ENCODE measurements around the gene KIF11. TPM values are rescaled to one million over a fixed set of nuclear protein-coding genes. Genes with fewer than 3 reads are reported as not detected.

KIF11 gene
- total and polyA plus RNA-seq, 2 of the 13 experiments (the other 11 are each of a cell fraction or from before 2014, with no cell fraction given) = 8.7 to 38.4 TPM

- TF ChIP-seq, protein P1, sequence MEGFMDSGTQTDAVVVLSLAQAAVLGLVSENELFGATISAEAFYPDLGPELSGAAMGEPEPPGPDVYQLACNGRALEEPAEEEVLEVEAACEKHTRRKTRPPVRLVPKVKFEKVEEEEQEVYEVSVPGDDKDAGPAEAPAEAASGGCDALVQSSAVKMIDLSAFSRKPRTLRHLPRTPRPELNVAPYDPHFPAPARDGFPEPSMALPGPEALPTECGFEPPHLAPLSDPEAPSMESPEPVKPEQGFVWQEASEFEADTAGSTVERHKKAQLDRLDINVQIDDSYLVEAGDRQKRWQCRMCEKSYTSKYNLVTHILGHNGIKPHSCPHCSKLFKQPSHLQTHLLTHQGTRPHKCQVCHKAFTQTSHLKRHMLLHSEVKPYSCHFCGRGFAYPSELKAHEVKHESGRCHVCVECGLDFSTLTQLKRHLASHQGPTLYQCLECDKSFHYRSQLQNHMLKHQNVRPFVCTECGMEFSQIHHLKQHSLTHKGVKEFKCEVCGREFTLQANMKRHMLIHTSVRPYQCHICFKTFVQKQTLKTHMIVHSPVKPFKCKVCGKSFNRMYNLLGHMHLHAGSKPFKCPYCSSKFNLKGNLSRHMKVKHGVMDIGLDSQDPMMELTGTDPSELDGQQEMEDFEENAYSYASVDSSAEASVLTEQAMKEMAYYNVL (CRISPR knock-in tag; IDR thresholded peaks at IDR 0.05; ENCODE audit: borderline replicate concordance) = no peak
- TF ChIP-seq LCORL (IDR thresholded peaks at IDR 0.05) (no peak), LCORL (CRISPR knock-in tag; IDR thresholded peaks at IDR 0.05) (peak; percentile 77), NFE2L1 (CRISPR knock-in tag; IDR thresholded peaks at IDR 0.05; ENCODE audit: borderline replicate concordance) (no peak), CENPT (CRISPR knock-in tag; IDR thresholded peaks at IDR 0.05; ENCODE audit: low read depth) (no peak), MIER2 (CRISPR knock-in tag; IDR thresholded peaks at IDR 0.05) (no peak), FOXM1 (CRISPR knock-in tag; IDR thresholded peaks at IDR 0.05) (no peak), ZNF564 (CRISPR knock-in tag; IDR thresholded peaks at IDR 0.05) (0 out of 2 replicates have a peak, but pooled peaks have one; percentile 25), RORA (CRISPR knock-in tag; IDR thresholded peaks at IDR 0.05) (no peak), ARNTL (CRISPR knock-in tag; IDR thresholded peaks at IDR 0.05) (no peak), ZSCAN20 (CRISPR knock-in tag; IDR thresholded peaks at IDR 0.05; ENCODE audit: borderline replicate concordance) (no peak), CREB1 (IDR thresholded peaks at IDR 0.05) (no peak), CREB1 (CRISPR knock-in tag; IDR thresholded peaks at IDR 0.05) (no peak), SMAD9 (CRISPR knock-in tag; IDR thresholded peaks at IDR 0.05) (no peak), ZNF205 (CRISPR knock-in tag; IDR thresholded peaks at IDR 0.05) (peak; percentile 22), LBX2 (CRISPR knock-in tag; IDR thresholded peaks at IDR 0.05; ENCODE audit: borderline replicate concordance) (0 out of 2 replicates have a peak, but pooled peaks have one; percentile 57), GTF3A (CRISPR knock-in tag; conservative IDR thresholded peaks at IDR 0.05) (no peak), SKI (IDR thresholded peaks at IDR 0.05; ENCODE audit: partially characterized antibody) (no peak), PHF20 (CRISPR knock-in tag; IDR thresholded peaks at IDR 0.05) (no peak), KLF6 (CRISPR knock-in tag; IDR thresholded peaks at IDR 0.05) (peak; percentile 62; the same call in 1 of the 2 replicates)
- TF ChIP-seq, protein P2, sequence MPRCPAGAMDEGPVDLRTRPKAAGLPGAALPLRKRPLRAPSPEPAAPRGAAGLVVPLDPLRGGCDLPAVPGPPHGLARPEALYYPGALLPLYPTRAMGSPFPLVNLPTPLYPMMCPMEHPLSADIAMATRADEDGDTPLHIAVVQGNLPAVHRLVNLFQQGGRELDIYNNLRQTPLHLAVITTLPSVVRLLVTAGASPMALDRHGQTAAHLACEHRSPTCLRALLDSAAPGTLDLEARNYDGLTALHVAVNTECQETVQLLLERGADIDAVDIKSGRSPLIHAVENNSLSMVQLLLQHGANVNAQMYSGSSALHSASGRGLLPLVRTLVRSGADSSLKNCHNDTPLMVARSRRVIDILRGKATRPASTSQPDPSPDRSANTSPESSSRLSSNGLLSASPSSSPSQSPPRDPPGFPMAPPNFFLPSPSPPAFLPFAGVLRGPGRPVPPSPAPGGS (CRISPR knock-in tag; IDR thresholded peaks at IDR 0.05) = peak; percentile 75; the same call in 1 of the 2 replicates
- TF ChIP-seq, protein P3, sequence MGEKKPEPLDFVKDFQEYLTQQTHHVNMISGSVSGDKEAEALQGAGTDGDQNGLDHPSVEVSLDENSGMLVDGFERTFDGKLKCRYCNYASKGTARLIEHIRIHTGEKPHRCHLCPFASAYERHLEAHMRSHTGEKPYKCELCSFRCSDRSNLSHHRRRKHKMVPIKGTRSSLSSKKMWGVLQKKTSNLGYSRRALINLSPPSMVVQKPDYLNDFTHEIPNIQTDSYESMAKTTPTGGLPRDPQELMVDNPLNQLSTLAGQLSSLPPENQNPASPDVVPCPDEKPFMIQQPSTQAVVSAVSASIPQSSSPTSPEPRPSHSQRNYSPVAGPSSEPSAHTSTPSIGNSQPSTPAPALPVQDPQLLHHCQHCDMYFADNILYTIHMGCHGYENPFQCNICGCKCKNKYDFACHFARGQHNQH (CRISPR knock-in tag; IDR thresholded peaks at IDR 0.05) = 0 out of 2 replicates have a peak, but pooled peaks have one; percentile 34
- TF ChIP-seq, protein P4, sequence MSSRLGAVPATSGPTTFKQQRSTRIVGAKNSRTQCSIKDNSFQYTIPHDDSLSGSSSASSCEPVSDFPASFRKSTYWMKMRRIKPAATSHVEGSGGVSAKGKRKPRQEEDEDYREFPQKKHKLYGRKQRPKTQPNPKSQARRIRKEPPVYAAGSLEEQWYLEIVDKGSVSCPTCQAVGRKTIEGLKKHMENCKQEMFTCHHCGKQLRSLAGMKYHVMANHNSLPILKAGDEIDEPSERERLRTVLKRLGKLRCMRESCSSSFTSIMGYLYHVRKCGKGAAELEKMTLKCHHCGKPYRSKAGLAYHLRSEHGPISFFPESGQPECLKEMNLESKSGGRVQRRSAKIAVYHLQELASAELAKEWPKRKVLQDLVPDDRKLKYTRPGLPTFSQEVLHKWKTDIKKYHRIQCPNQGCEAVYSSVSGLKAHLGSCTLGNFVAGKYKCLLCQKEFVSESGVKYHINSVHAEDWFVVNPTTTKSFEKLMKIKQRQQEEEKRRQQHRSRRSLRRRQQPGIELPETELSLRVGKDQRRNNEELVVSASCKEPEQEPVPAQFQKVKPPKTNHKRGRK (CRISPR knock-in tag; IDR thresholded peaks at IDR 0.05) = no peak
- TF ChIP-seq, protein P5, sequence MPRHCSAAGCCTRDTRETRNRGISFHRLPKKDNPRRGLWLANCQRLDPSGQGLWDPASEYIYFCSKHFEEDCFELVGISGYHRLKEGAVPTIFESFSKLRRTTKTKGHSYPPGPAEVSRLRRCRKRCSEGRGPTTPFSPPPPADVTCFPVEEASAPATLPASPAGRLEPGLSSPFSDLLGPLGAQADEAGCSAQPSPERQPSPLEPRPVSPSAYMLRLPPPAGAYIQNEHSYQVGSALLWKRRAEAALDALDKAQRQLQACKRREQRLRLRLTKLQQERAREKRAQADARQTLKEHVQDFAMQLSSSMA (CRISPR knock-in tag; IDR thresholded peaks at IDR 0.05) = no peak
Measured at GRCh38 chr10:92688927-92689662, 96.2 kb downstream of the KIF11 start (continued).

All from HepG2 (cell line).